ENCODE results near the gene MOB1B.
"Not testable (repeated sequence)": the region's sequence is repeated elsewhere in the genome, so short reads cannot be mapped to it uniquely, and the experiment has no call there.

The MOB1B gene

DNA sequence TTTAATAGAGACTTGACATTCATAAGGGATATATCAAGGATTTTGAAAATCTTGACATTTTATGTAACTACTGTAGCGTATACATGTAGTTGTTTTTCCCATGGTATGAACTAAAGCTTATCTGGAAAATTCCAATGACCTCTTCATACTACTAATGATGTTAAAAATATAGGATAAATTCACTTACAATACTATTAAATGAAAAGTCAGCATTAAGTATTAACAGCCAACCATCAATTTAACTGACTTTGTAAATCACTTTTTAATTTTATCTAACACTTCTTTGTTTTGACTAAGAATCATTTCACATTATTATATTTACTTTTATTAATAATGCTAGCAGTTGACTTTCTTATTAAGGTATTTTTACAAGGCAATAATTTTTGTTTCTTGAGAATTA is 125.4 kb downstream of the MOB1B start:
- H3F3A ChIP-seq (ENCODE audit: insufficient read depth) = no peaks in the 10 kb centered on the region
- TF ChIP-seq, protein P1, sequence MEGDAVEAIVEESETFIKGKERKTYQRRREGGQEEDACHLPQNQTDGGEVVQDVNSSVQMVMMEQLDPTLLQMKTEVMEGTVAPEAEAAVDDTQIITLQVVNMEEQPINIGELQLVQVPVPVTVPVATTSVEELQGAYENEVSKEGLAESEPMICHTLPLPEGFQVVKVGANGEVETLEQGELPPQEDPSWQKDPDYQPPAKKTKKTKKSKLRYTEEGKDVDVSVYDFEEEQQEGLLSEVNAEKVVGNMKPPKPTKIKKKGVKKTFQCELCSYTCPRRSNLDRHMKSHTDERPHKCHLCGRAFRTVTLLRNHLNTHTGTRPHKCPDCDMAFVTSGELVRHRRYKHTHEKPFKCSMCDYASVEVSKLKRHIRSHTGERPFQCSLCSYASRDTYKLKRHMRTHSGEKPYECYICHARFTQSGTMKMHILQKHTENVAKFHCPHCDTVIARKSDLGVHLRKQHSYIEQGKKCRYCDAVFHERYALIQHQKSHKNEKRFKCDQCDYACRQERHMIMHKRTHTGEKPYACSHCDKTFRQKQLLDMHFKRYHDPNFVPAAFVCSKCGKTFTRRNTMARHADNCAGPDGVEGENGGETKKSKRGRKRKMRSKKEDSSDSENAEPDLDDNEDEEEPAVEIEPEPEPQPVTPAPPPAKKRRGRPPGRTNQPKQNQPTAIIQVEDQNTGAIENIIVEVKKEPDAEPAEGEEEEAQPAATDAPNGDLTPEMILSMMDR (IDR thresholded peaks at IDR 0.05; ENCODE audit: insufficient read depth, low read length, poor library complexity, severe bottlenecking) = no peak
- no peak for TF ChIP-seq EZH2phosphoT487 (conservative IDR thresholded peaks at IDR 0.05; ENCODE audit: low read length)
- no peaks in the 10 kb centered on the region for H3K9me3 ChIP-seq (ENCODE audit: insufficient read depth, low read length)
- no peak overlapping the region for H3K4me3 ChIP-seq (ENCODE audit: insufficient read depth, low read length, poor library complexity, severe bottlenecking)
- H2AFZ ChIP-seq (ENCODE audit: low read depth, low read length, severe bottlenecking) = no peak overlapping the region
- H3K27ac ChIP-seq (ENCODE audit: low read depth, low read length) = no peak overlapping the region
- no peak overlapping the region for H3K9ac ChIP-seq (ENCODE audit: low read length)
- no peaks in the 10 kb centered on the region for H3K9me2 ChIP-seq (replicated peaks; ENCODE audit: insufficient read depth, low read length)
- H3K4me2 ChIP-seq (ENCODE audit: low read depth, low read length, poor library complexity, severe bottlenecking) = no peak overlapping the region
- no peaks in the 10 kb centered on the region for H3K27me3 ChIP-seq (ENCODE audit: low read length)
- H3K79me2 ChIP-seq (ENCODE audit: insufficient read depth, low read length) = 0 out of 2 replicates have a peak, but pooled peaks cover 4% of the 10 kb centered on the region
- H4K20me1 ChIP-seq (ENCODE audit: low read depth, low read length) = no peaks in the 10 kb centered on the region
- peaks cover 31% of the 10 kb centered on the region; the same call in 1 of the 2 replicates for H3K36me3 ChIP-seq (ENCODE audit: low read length)

DNA sequence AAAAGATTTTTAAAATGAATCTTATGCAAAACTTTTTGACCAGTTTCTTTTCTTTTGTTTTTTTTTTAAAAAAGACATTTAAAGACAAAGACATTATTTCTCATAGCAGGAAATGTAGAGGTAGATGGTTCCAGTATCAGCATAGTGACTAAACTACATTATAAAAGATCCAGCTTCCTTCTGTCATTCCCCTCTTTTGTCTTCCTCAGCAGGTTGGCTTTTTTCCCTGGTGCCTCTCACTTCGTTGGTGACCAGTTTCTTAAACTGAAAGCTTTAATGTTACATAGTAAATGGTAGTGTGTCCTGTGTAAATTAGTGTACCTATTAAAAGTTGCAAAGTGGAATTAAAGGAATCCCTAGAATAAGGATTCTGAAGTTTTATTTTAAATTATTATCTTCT is 127.3 kb downstream of the MOB1B start:
- Histone ChIP-seq H3K27me3 (ENCODE audit: low read length) (no peaks in the 10 kb centered on the region), H3K9ac (ENCODE audit: low read length) (no peak overlapping the region), H3K9me2 (replicated peaks; ENCODE audit: insufficient read depth, low read length) (no peaks in the 10 kb centered on the region), H4K20me1 (ENCODE audit: low read depth, low read length) (no peaks in the 10 kb centered on the region), H3K79me2 (ENCODE audit: insufficient read depth, low read length) (no peaks in the 10 kb centered on the region), H2AFZ (ENCODE audit: low read depth, low read length, severe bottlenecking) (no peak overlapping the region), H3K36me3 (ENCODE audit: low read length) (peaks cover 23% of the 10 kb centered on the region; the same call in 1 of the 2 replicates), H3K9me3 (ENCODE audit: insufficient read depth, low read length) (no peaks in the 10 kb centered on the region), H3F3A (ENCODE audit: insufficient read depth) (no peaks in the 10 kb centered on the region), H3K4me3 (ENCODE audit: insufficient read depth, low read length, poor library complexity, severe bottlenecking) (no peak overlapping the region), H3K27ac (ENCODE audit: low read depth, low read length) (no peak overlapping the region), H3K4me2 (ENCODE audit: low read depth, low read length, poor library complexity, severe bottlenecking) (no peak overlapping the region)
- TF ChIP-seq EZH2phosphoT487 (conservative IDR thresholded peaks at IDR 0.05; ENCODE audit: low read length) = no peak
- TF ChIP-seq, protein P1 (IDR thresholded peaks at IDR 0.05; ENCODE audit: insufficient read depth, low read length, poor library complexity, severe bottlenecking) = no peak

DNA sequence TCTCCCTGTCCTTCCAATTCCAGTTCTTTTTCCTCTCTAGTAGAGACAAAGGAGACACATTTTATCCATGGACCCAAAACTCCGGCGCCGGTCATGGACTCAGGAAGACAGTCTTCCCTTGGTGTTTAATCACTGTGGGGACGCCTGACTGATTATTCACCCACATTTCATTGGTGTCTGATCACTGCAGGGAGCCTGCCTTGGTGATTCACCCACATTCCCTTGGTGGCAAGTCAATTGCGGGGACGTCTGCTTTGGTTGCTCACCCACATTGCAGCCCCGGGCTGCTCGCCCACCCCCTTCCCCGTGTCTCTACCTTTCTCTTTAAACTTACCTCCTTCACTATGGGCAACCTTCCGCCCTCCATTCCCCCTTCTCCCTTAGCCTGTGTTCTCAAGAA is 129.9 kb downstream of the MOB1B start:
- not testable (repeated sequence) for H4K20me1 ChIP-seq (ENCODE audit: low read depth, low read length); H3K27ac ChIP-seq (ENCODE audit: low read depth, low read length); H2AFZ ChIP-seq (ENCODE audit: low read depth, low read length, severe bottlenecking); H3K4me2 ChIP-seq (ENCODE audit: low read depth, low read length, poor library complexity, severe bottlenecking); H3K9ac ChIP-seq (ENCODE audit: low read length); H3K27me3 ChIP-seq (ENCODE audit: low read length); H3K4me3 ChIP-seq (ENCODE audit: insufficient read depth, low read length, poor library complexity, severe bottlenecking); H3K9me2 ChIP-seq (replicated peaks; ENCODE audit: insufficient read depth, low read length); H3K79me2 ChIP-seq (ENCODE audit: insufficient read depth, low read length); H3F3A ChIP-seq (ENCODE audit: insufficient read depth); H3K9me3 ChIP-seq (ENCODE audit: insufficient read depth, low read length)
- H3K36me3 ChIP-seq (ENCODE audit: low read length) = peaks cover 12% of the 10 kb centered on the region; the same call in 1 of the 2 replicates

Data from SU-DHL-6 (cell line).